ENCODE data around the gene STPG1.

DNA sequence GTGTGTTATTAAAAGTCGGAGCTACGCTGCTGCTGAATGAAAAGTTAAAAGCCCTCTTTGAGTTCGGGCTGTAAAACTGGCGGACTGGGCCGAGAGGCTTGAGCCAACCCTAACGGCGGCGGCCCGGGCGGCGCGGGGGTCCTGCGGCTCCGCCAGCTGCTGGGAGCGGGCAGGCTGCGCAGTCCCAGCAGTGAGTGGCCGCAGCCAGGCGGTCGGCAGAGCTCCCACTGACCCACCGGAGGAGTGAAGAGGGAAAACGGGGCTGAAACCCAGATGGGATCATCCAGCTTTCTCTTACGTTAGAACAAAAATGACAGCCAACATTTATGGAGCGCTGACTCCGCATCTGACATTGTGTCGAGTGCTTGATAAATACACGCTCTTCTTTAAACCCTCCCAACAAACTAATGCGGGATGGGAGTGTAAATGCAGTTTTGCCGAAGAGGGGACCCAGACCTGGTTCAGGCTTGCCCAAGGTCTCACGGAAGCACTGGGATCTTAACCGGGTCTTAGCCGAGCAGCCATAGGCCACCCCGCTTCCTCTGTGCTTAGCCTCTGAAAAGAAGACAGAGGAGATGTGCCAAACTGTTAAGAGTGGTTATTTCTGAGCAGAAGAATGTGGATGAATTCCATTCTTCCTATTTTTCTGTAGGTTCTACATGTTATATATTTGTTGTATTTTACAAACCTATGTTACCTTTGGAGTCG lies 91.0 kb downstream of the STPG1 start:
- TF ChIP-seq POLR2A (IDR thresholded peaks at IDR 0.05) = no peak
- TF ChIP-seq, protein P1, sequence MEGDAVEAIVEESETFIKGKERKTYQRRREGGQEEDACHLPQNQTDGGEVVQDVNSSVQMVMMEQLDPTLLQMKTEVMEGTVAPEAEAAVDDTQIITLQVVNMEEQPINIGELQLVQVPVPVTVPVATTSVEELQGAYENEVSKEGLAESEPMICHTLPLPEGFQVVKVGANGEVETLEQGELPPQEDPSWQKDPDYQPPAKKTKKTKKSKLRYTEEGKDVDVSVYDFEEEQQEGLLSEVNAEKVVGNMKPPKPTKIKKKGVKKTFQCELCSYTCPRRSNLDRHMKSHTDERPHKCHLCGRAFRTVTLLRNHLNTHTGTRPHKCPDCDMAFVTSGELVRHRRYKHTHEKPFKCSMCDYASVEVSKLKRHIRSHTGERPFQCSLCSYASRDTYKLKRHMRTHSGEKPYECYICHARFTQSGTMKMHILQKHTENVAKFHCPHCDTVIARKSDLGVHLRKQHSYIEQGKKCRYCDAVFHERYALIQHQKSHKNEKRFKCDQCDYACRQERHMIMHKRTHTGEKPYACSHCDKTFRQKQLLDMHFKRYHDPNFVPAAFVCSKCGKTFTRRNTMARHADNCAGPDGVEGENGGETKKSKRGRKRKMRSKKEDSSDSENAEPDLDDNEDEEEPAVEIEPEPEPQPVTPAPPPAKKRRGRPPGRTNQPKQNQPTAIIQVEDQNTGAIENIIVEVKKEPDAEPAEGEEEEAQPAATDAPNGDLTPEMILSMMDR (IDR thresholded peaks at IDR 0.05) = no peak

All from upper lobe of left lung (tissue), 4 donors.